ENCODE results near the gene TRIO. TPM values are rescaled to one million over a fixed set of nuclear protein-coding genes. Genes with fewer than 3 reads are reported as not detected.

Gene TRIO
- total RNA-seq, 1 donor from 2014 or later: 57.0 TPM

GRCh38 chr5:14118551-14119320, 24.4 kb upstream of the TRIO start:
- DNase-seq (peak; percentile 69), ATAC-seq (peak; percentile 89)
- intact Hi-C loops (cut with micrococcal nuclease): no loop called here

- intact Hi-C loops (cut with micrococcal nuclease): no loop called here
- ATAC-seq (peak; percentile 68), DNase-seq (no peak)
These were observed 23.0 kb upstream of the TRIO start for GRCh38 chr5:14120176-14120575.

- intact Hi-C loops (cut with micrococcal nuclease): no loop called here
- DNase-seq (no peak), ATAC-seq (no peak)
These were observed 21.6 kb upstream of the TRIO start for GRCh38 chr5:14121552-14121951.

- intact Hi-C loops (cut with micrococcal nuclease): no loop called here
- no peak for DNase-seq
- ATAC-seq: no peak
These were observed 21.1 kb upstream of the TRIO start for GRCh38 chr5:14122089-14122488.

- no peak for DNase-seq
- intact Hi-C loops (cut with micrococcal nuclease): no loop called here
- ATAC-seq: no peak
These were observed 19.6 kb upstream of the TRIO start for GRCh38 chr5:14123551-14123950.

GRCh38 chr5:14123974-14124482, 19.1 kb upstream of the TRIO start:
- no peak for ATAC-seq
- intact Hi-C loops (cut with micrococcal nuclease): no loop called here

GRCh38 chr5:14125262-14125661, 17.9 kb upstream of the TRIO start:
- no peak for ATAC-seq
- DNase-seq: no peak
- intact Hi-C loops (cut with micrococcal nuclease): no loop called here

More at GRCh38 chr5:14123974-14124482, 19.1 kb upstream of the TRIO start:
- DNase-seq: no peak

- intact Hi-C loops (cut with micrococcal nuclease): no loop called here
- ATAC-seq (no peak), DNase-seq (no peak)
These were observed 15.6 kb upstream of the TRIO start for GRCh38 chr5:14127587-14127986.

GRCh38 chr5:14128079-14128478, 15.1 kb upstream of the TRIO start:
- intact Hi-C loops (cut with micrococcal nuclease): no loop called here
- no peak for DNase-seq
- no peak for ATAC-seq

GRCh38 chr5:14129123-14129522, 14.0 kb upstream of the TRIO start:
- DNase-seq (no peak), ATAC-seq (no peak)
- intact Hi-C loops (cut with micrococcal nuclease): no loop called here

- DNase-seq (no peak), ATAC-seq (peak; percentile 87)
- intact Hi-C loops (cut with micrococcal nuclease): no loop called here
These were observed 11.2 kb upstream of the TRIO start for GRCh38 chr5:14131855-14132503.

- intact Hi-C loops (cut with micrococcal nuclease): no loop called here
- no peak for ATAC-seq
- DNase-seq: no peak
These were observed 9.7 kb upstream of the TRIO start for GRCh38 chr5:14133394-14133793.

- peak; percentile 62 for ATAC-seq
- no peak for DNase-seq
- intact Hi-C loops (cut with micrococcal nuclease): no loop called here
These were observed 9.1 kb upstream of the TRIO start for GRCh38 chr5:14134083-14134482.

GRCh38 chr5:14134771-14135170, 8.4 kb upstream of the TRIO start:
- intact Hi-C loops (cut with micrococcal nuclease): no loop called here
- no peak for DNase-seq
- no peak for ATAC-seq

- DNase-seq (no peak), ATAC-seq (no peak)
- intact Hi-C loops (cut with micrococcal nuclease): no loop called here
These were observed 7.5 kb upstream of the TRIO start for GRCh38 chr5:14135621-14136020.

- ATAC-seq: no peak
- no peak for DNase-seq
- intact Hi-C loops (cut with micrococcal nuclease): no loop called here
These were observed 6.9 kb upstream of the TRIO start for GRCh38 chr5:14136228-14136627.

- DNase-seq (no peak), ATAC-seq (no peak)
- intact Hi-C loops (cut with micrococcal nuclease): no loop called here
These were observed 4.3 kb upstream of the TRIO start for GRCh38 chr5:14138608-14139540.

GRCh38 chr5:14141764-14142163, 1.4 kb upstream of the TRIO start:
- DNase-seq: no peak
- no peak for ATAC-seq
- intact Hi-C loops (cut with micrococcal nuclease): no loop called here

GRCh38 chr5:14142202-14142826, 828 bp upstream of the TRIO start:
- intact Hi-C loops (cut with micrococcal nuclease): no loop called here
- ATAC-seq: no peak
- no peak for DNase-seq

- DNase-seq (no peak), ATAC-seq (no peak)
- intact Hi-C loops (cut with micrococcal nuclease): no loop called here
These were observed 351 bp downstream of the TRIO start for GRCh38 chr5:14143546-14143840.

Measured in left ventricle myocardium superior (tissue), 1 donor.